Measurements from ENCODE around the gene CLSTN2. TPM values are rescaled to one million over a fixed set of nuclear protein-coding genes. Genes with fewer than 3 reads are reported as not detected.

CLSTN2 gene
- total and polyA plus RNA-seq, 10 donors = 0.02 to 0.22 (median 0.13) TPM; not detected in 1

- 79 to 94% (median 88%) methylated on average over 2 of the region's 2 CpGs for WGBS, 5 donors
- TF ChIP-seq CTCF (IDR thresholded peaks at IDR 0.05 in 8 of 11, conservative IDR thresholded peaks at IDR 0.05 in 3 of 11) = no peak
- no peak for TF ChIP-seq POLR2AphosphoS5 (IDR thresholded peaks at IDR 0.05)
- no peak for TF ChIP-seq POLR2A (IDR thresholded peaks at IDR 0.05)
- intact Hi-C loops (cut with DNase I; ENCODE audit: low total_unique reads) = no loop called here
- H3K4me3 ChIP-seq = no peak overlapping the region
- H3K9me3 ChIP-seq = no peaks in the 10 kb centered on the region
- no peaks in the 10 kb centered on the region for H3K4me1 ChIP-seq
- no peak overlapping the region for H3K27ac ChIP-seq
- no peaks in the 10 kb centered on the region for H3K27me3 ChIP-seq (replicated peaks in 1 of 7)
- H3K36me3 ChIP-seq = no peaks in the 10 kb centered on the region
- DNase-seq = no peak
Observed at GRCh38 chr3:140597792-140598191, 662.8 kb downstream of the CLSTN2 start.

GRCh38 chr3:140599009-140599408 is 664.0 kb downstream of the CLSTN2 start:
- DNase-seq = no peak
- no peaks in the 10 kb centered on the region for H3K27me3 ChIP-seq (replicated peaks in 1 of 7)
- no peak overlapping the region for H3K27ac ChIP-seq
- no peaks in the 10 kb centered on the region for H3K36me3 ChIP-seq
- H3K9me3 ChIP-seq = no peaks in the 10 kb centered on the region
- TF ChIP-seq POLR2A (IDR thresholded peaks at IDR 0.05) (no peak), CTCF (IDR thresholded peaks at IDR 0.05 in 8 of 11, conservative IDR thresholded peaks at IDR 0.05 in 3 of 11) (no peak), POLR2AphosphoS5 (IDR thresholded peaks at IDR 0.05) (no peak)
- intact Hi-C loops (cut with DNase I; ENCODE audit: low total_unique reads) = no loop called here
- no peaks in the 10 kb centered on the region for H3K4me1 ChIP-seq
- no peak overlapping the region for H3K4me3 ChIP-seq

GRCh38 chr3:140599496-140599895 is 664.5 kb downstream of the CLSTN2 start:
- TF ChIP-seq POLR2AphosphoS5 (IDR thresholded peaks at IDR 0.05) = no peak
- TF ChIP-seq POLR2A (IDR thresholded peaks at IDR 0.05) = no peak
- no peak for TF ChIP-seq CTCF (IDR thresholded peaks at IDR 0.05 in 8 of 11, conservative IDR thresholded peaks at IDR 0.05 in 3 of 11)

GRCh38 chr3:140601881-140602280 is 666.9 kb downstream of the CLSTN2 start:
- Histone ChIP-seq H3K27me3 (replicated peaks in 1 of 7) (no peaks in the 10 kb centered on the region), H3K4me3 (no peak overlapping the region), H3K4me1 (no peaks in the 10 kb centered on the region), H3K36me3 (no peaks in the 10 kb centered on the region), H3K27ac (no peak overlapping the region), H3K9me3 (peaks cover 0 to 2% (median 0%) of the 10 kb centered on the region in 8 donors)
- 77 to 91% (median 85%) methylated on average over 3 of the region's 3 CpGs for WGBS, 5 donors
- DNase-seq = no peak
- intact Hi-C loops (cut with DNase I; ENCODE audit: low total_unique reads) = no loop called here
- TF ChIP-seq CTCF (IDR thresholded peaks at IDR 0.05 in 8 of 11, conservative IDR thresholded peaks at IDR 0.05 in 3 of 11) = no peak

More at GRCh38 chr3:140599496-140599895, 664.5 kb downstream of the CLSTN2 start:
- no peaks in the 10 kb centered on the region for H3K9me3 ChIP-seq
- no peak overlapping the region for H3K27ac ChIP-seq
- intact Hi-C loops (cut with DNase I; ENCODE audit: low total_unique reads) = no loop called here
- H3K36me3 ChIP-seq = no peaks in the 10 kb centered on the region
- H3K27me3 ChIP-seq (replicated peaks in 1 of 7) = no peaks in the 10 kb centered on the region
- H3K4me3 ChIP-seq = no peak overlapping the region
- DNase-seq = no peak
- H3K4me1 ChIP-seq = no peaks in the 10 kb centered on the region
- 56 to 90% (median 78%) methylated on average over 1 of the region's 1 CpG for WGBS, 5 donors
